OCI-LY7 (cell line): ENCODE data around the gene MDFIC. TPM values are rescaled to one million over a fixed set of nuclear protein-coding genes. Genes with fewer than 3 reads are reported as not detected.

Experiments
- Bru-seq: library from RNA; stranded (reverse); fragments of 400-500 nt; gene quantifications from one replicate; lab custom pipeline; 2021; lab: Mats Ljungman, UMichigan
- BruChase-seq, 2 experiments: library from RNA; stranded (reverse); fragments of 400-500 nt; gene quantifications; one replicate each; lab custom pipeline; 2021; lab: Mats Ljungman, UMichigan
- BruUV-seq: library from RNA; stranded (reverse); fragments of 400-500 nt; replicated peaks from 2 replicates; lab custom pipeline; 2021; lab: Mats Ljungman, UMichigan
- CTCF ChIA-PET: fragments of 300-600 bp; sonication (Branson Sonifier 250); formaldehyde crosslinking; loops from one replicate; lab custom pipeline; 2022; ENCODE audit warnings: antibody characterized with exemption; ENCODE audit not compliant: unreplicated experiment; lab: Charles Lee
- POLR2A ChIA-PET: fragments of 300-600 bp; sonication (Branson Sonifier 250); formaldehyde crosslinking; loops from one replicate; lab custom pipeline; 2022; ENCODE audit warnings: antibody characterized with exemption; lab: Charles Lee
- DNase-seq: peaks from one replicate; pipeline ENCODE4 v3.0.0-alpha.2; 2015; ENCODE audit warnings: low spot score
- H2AFZ ChIP-seq: fragments of 200-600 bp; sonication (generic), shearing (Covaris generic); 2 replicates; pipeline ENCODE4 v1.6.1; 2014; ENCODE audit warnings: mild to moderate bottlenecking, antibody characterized with exemption, low read length, moderate library complexity
- H3K27ac ChIP-seq: fragments of 200-600 bp; sonication (generic); 2 replicates; pipeline ENCODE4 v1.5.1; 2014; ENCODE audit warnings: mixed run types, low read depth, mild to moderate bottlenecking, moderate library complexity, low read length, inconsistent platforms; ENCODE audit not compliant: poor library complexity, severe bottlenecking
- H3K36me3 ChIP-seq: fragments of 200-600 bp; sonication (generic); 2 replicates; pipeline ENCODE4 v1.6.1; 2014; ENCODE audit warnings: mild to moderate bottlenecking, antibody characterized with exemption, low read length, moderate library complexity, mixed read lengths; ENCODE audit not compliant: insufficient read depth
- H3K4me1 ChIP-seq: fragments of 200-600 bp; sonication (generic); 2 replicates; pipeline ENCODE4 v1.5.1; 2014; ENCODE audit warnings: mild to moderate bottlenecking, low read length; ENCODE audit not compliant: insufficient read depth, poor library complexity, severe bottlenecking
- H3K4me2 ChIP-seq: fragments of 200-600 bp; sonication (generic); 2 replicates; pipeline ENCODE4 v1.6.1; 2014; ENCODE audit warnings: mild to moderate bottlenecking, low read length
- H3K4me3 ChIP-seq: fragments of 200-600 bp; sonication (generic); 2 replicates; pipeline ENCODE4 v1.5.1; 2014; ENCODE audit warnings: mild to moderate bottlenecking, low read depth, low read length; ENCODE audit not compliant: poor library complexity, severe bottlenecking
- H3K79me2 ChIP-seq: fragments of 200-600 bp; sonication (generic); 2 replicates; pipeline ENCODE4 v1.6.1; 2016; ENCODE audit warnings: low read depth, mild to moderate bottlenecking, low read length, moderate library complexity, mixed read lengths; ENCODE audit not compliant: insufficient read depth
- H3K9me2 ChIP-seq: fragments of 200-600 bp; sonication (generic); 2 replicates; pipeline ENCODE4 v1.6.1; 2016; ENCODE audit warnings: mild to moderate bottlenecking, low read length, mixed read lengths; ENCODE audit not compliant: insufficient read depth
- H3K9me3 ChIP-seq: fragments of 200-600 bp; sonication (generic); 2 replicates; pipeline ENCODE4 v1.6.1; 2014; ENCODE audit warnings: mild to moderate bottlenecking, mixed run types, low read length, mixed read lengths
- H4K20me1 ChIP-seq: fragments of 200-600 bp; sonication (generic); 2 replicates; pipeline ENCODE4 v1.6.1; 2014; ENCODE audit warnings: mild to moderate bottlenecking, antibody characterized with exemption, low read length, moderate library complexity, mixed read lengths; ENCODE audit not compliant: insufficient read depth
- CTCF ChIP-seq: fragments of 200-600 bp; sonication (generic); conservative IDR thresholded peaks from 2 replicates; pipeline ENCODE4 v1.5.1; 2014; ENCODE audit warnings: mild to moderate bottlenecking, antibody characterized with exemption, low read length, moderate library complexity, mixed read lengths
- EZH2phosphoT487 ChIP-seq: fragments of 200-600 bp; sonication (generic); IDR thresholded peaks from 2 replicates; pipeline ENCODE4 v1.6.1; 2018; ENCODE audit warnings: low read depth, borderline replicate concordance, mild to moderate bottlenecking, mixed run types, antibody characterized with exemption, low read length, moderate library complexity, mixed read lengths
- intact Hi-C: fragments of 100-400 bp; cut with micrococcal nuclease; formaldehyde crosslinking; loops from one replicate; pipeline ENCODE4 v1.10.0; 2022; ENCODE audit not compliant: unreplicated experiment
- long read RNA-seq: library from polyadenylated mRNA; stranded (forward); transcript quantifications from one replicate; pipeline ENCODE4 v2.0.0, GENCODE V29; 2022
- total RNA-seq, 2 experiments: library from RNA; depleted of rRNA in 1 of 2; stranded (reverse); fragments of >200 nt in 1 of 2; shearing (Covaris generic) in 1 of 2; gene quantifications; 2 replicates each; pipeline ENCODE4 v1.2.3, GENCODE V29; 2014 to 2022

The MDFIC gene
- total RNA-seq (2014; rRNA removed; shearing (Covaris generic)) (not detected in 2 replicates), total RNA-seq (2022) (not detected in 2 replicates), Bru-seq, nascent RNA (percentile 3 among the genes with signal in this experiment), BruChase-seq, experiment 1, labeled RNA remaining after a 6-hour chase (percentile 7 among the genes with signal in this experiment), BruChase-seq, experiment 2, labeled RNA remaining after a 2-hour chase (percentile 6 among the genes with signal in this experiment)
- long read RNA-seq, result 0 reads

- POLR2A ChIA-PET, result no interaction called here
- TF ChIP-seq EZH2phosphoT487 (no peak), CTCF (no peak)
- H3K4me3 ChIP-seq, result no peak within 1 kb of the TSS
- H3K36me3 ChIP-seq, result no peaks in the 10 kb centered on the region
- no TSS peak for BruUV-seq
- DNase-seq, result no peak
- H3K4me2 ChIP-seq, result peak within 1 kb of the TSS; percentile 36; the same call in 1 of the 2 replicates
- H2AFZ ChIP-seq, result no peak within 1 kb of the TSS
- no peak within 1 kb of the TSS for H3K27ac ChIP-seq
- H3K79me2 ChIP-seq, result no peaks in the 10 kb centered on the region
- no peaks in the 10 kb centered on the region for H3K4me1 ChIP-seq
- intact Hi-C loops, result no loop called here
- no peaks in the 10 kb centered on the region for H3K9me3 ChIP-seq
- H4K20me1 ChIP-seq, result no peaks in the 10 kb centered on the region
- CTCF ChIA-PET, result no interaction called here
- no peaks in the 10 kb centered on the region for H3K9me2 ChIP-seq
Measured at GRCh38 chr7:114922026-114922651, at the start of gene MDFIC. Gene MDFIC, plus strand, starts transcription at chr7:114922094. Its CDS starts 940 bp downstream, at chr7:114923034.

GRCh38 chr7:114874170-114874569, 47.7 kb upstream of the MDFIC start:
- POLR2A ChIA-PET, result no interaction called here
- Histone ChIP-seq H3K4me3 (no peak overlapping the region), H3K4me2 (no peak overlapping the region), H3K9me3 (no peaks in the 10 kb centered on the region), H3K79me2 (no peaks in the 10 kb centered on the region), H3K27ac (no peak overlapping the region), H3K9me2 (no peaks in the 10 kb centered on the region), H3K4me1 (no peaks in the 10 kb centered on the region), H4K20me1 (no peaks in the 10 kb centered on the region), H3K36me3 (no peaks in the 10 kb centered on the region), H2AFZ (no peak overlapping the region)
- BruUV-seq, result no TSS peak
- no peak for TF ChIP-seq EZH2phosphoT487
- TF ChIP-seq CTCF, result no peak
- CTCF ChIA-PET, result no interaction called here
- intact Hi-C loops, result no loop called here
- no peak for DNase-seq

- H3K9me3 ChIP-seq, result no peaks in the 10 kb centered on the region
- no peak overlapping the region for H3K4me3 ChIP-seq
- H2AFZ ChIP-seq, result no peak overlapping the region
- no TSS peak for BruUV-seq
- no peaks in the 10 kb centered on the region for H3K36me3 ChIP-seq
- H3K27ac ChIP-seq, result no peak overlapping the region
- H3K4me2 ChIP-seq, result no peak overlapping the region
- ChIA-PET CTCF (no interaction called here), POLR2A (no interaction called here)
- no peaks in the 10 kb centered on the region for H3K79me2 ChIP-seq
- TF ChIP-seq EZH2phosphoT487, result no peak
- TF ChIP-seq CTCF, result no peak
- H3K4me1 ChIP-seq, result no peaks in the 10 kb centered on the region
- no peaks in the 10 kb centered on the region for H3K9me2 ChIP-seq
- H4K20me1 ChIP-seq, result no peaks in the 10 kb centered on the region
- DNase-seq, result no peak
- intact Hi-C loops, result no loop called here
Measured at GRCh38 chr7:114875186-114875585, 46.7 kb upstream of the MDFIC start.
